Ramos (cell line): ENCODE data around the gene CYP21A2.

ENCODE experiments used
- in situ Hi-C: fragments of 300-500 bp; cut with MboI; formaldehyde crosslinking; loops from one replicate; pipeline ENCODE4 v1.14.3; 2022; ENCODE audit warnings: low sequenced_read_pairs; ENCODE audit not compliant: unreplicated experiment

CYP21A2 gene

DNA sequence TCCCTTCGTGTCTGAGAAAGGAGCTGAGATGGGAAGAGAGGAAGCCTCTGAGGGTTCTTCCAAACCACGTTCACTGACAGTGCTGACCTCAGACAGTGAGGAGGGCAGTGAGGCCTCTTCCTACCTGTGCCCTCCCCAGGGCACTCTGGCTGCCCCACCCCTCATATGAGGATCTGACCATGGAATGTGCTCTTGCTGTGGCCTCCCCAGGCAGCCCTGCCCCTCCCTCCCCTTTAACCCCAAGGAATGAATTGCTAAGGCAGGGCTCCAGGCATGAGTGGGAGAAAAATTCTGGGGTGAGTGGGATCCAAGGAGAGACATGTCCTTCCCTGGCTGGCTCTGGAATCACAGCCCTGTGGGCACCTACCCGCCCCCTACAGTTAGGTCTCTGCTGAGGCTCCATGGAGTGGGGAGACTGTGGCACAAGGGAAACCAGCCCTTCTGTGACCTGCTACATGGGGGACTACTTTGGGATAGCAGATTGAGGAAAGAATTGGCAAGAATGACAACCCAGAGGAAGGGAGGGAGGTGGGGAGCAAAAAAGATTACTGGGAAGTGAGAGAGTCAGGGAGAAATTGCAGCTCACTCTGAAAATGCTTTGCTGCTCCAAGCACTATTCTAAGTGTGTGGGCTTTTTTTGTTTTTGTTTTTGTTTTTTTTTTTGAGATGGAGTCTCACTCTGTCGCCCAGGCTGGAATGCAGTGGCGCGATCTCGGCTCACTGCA, 41.5 kb downstream of the CYP21A2 start:
- in situ Hi-C loops: no loop called here

DNA sequence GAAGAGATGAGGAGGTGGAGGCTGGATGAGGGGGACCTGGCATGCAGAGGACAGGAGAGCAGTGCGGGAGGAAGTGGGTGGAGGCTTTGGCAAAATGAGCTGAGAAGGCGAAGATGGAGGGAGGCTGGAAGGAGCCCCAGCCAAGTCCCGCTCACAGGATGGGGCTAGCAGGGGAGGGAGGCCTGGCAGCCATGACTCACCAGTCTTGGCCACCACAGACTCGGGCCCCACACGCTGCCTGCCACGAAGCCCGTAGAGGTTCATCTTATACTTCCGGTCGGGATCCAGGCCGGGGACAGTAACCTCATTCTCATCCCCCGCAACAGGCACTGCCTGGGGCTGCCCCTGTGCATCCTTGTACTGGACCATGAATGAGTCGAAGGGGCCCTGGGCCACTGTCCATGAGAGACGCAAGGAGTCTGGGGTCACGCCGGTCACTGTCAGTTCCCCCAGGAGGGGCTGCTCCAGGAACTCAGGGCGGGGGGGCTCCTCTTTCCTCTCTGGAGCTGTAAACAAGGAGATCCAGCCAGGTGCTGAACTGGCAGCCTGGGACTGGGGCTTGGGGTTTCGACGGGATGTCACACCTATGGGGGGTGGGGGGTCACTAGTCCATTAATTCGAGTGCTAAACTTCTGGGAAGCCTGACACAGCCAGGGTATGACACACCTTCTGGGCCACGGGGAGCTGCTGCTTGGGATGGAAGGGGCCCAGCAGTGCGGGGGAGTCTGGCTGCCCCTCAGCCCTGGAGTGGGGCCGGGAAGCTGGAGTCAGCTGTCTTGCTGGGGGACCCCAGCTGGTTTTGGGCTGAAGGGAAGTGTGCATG, 43.2 kb downstream of the CYP21A2 start:
- in situ Hi-C loops: no loop called here

DNA sequence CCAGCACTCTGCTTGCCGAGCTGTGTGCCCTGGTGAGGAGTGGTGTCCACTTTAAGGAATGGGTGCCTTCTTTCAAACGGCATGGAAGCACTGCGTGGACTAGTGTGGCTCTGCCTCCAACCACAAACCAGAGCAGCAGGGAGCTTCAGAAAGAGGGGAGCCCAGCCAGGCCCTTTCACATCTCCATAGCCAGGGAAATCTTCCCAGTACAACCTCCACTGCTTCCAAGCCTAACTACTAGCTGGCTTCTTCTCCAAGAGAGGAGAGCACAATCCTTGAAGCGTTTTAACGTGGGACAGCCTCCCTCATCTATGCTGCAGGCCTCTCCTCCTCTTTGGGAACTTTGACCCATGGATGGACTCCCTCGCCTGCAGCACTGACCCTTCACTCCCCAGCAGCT, 44.3 kb downstream of the CYP21A2 start:
- in situ Hi-C loops: no loop called here

DNA sequence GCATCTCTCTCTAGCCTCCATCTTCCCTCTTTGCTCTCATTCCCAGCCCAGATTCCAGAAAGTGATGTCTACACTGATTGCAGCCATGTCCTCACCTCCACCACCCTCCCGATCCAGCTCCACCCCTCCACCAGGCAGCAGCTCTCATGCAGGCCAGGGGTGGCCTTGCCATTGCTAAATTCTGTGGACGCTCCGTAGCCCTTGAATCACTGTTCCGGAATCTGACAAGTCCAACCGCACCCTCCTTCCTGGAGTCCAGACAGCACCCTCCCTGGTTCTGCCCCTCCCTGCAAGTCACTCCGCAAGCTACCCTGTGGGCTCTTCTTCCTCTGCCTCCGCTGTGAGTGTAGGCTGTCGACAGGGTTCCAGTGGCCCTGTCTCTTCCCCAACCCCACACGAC, 44.7 kb downstream of the CYP21A2 start:
- in situ Hi-C loops: no loop called here

DNA sequence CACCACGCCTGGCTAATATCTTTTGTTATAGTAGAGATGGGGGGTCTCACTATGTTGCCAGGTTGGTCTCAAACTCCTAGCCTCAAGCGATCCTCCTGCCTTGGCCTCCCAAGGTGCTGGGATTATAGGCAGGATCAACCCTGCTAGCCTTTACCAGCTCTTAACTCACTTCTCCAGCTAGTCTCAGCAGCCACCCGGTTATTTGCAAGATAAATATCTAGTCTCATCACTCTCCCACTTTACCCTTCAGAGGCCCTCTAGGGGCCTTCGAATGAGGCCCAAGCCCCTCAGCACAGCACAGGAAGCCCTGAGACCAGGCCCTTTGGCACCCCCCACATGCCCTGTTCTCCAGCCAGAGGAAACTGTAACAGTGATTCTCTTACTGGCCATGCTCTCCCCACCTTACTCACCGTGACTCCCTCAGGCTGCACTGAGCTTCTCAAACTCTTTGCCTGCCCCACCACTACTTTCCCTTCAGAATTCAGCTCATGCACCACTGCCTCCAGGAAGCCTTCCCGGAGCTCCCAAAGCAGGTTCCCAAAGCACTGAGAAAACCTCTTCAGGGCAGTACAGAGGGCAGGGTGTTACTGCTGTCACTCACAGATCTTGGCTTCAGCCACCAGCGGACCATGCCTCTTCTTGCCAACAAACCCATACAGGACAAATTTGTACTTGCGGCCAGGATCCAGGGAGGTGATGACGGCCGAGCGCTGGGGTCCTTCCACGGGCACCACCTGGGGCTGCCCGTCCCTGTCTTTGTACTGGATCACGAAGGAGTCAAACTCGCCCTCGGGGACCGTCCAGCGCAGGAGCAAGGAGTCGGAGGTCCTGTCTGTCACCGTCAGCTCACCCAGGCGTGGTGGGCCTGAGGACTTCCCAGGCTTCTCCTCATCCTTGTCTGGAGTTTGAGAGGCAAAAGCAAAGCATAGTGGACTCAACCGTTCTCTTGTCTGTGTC, 45.9 kb downstream of the CYP21A2 start:
- in situ Hi-C loops: no loop called here

DNA sequence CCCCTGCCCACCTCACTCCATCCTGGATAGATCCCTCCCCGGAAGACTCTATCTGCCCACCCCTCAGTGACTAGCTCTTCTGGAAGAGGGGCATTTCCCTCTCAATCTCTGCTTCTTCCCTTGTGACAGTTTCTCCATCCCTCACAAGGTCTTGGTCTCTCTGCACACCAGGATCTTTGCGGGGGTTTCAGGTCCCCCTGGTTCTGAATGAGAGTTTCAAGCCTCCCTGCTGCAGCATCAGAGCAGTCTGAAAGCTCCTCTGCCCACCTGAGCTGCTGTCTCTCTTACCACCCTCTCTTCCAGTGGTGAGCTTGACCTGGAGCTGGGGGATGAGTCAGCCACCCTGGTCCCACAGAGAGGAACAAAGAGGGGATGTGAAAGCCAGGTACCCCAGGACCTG, 46.6 kb downstream of the CYP21A2 start:
- in situ Hi-C loops: no loop called here

DNA sequence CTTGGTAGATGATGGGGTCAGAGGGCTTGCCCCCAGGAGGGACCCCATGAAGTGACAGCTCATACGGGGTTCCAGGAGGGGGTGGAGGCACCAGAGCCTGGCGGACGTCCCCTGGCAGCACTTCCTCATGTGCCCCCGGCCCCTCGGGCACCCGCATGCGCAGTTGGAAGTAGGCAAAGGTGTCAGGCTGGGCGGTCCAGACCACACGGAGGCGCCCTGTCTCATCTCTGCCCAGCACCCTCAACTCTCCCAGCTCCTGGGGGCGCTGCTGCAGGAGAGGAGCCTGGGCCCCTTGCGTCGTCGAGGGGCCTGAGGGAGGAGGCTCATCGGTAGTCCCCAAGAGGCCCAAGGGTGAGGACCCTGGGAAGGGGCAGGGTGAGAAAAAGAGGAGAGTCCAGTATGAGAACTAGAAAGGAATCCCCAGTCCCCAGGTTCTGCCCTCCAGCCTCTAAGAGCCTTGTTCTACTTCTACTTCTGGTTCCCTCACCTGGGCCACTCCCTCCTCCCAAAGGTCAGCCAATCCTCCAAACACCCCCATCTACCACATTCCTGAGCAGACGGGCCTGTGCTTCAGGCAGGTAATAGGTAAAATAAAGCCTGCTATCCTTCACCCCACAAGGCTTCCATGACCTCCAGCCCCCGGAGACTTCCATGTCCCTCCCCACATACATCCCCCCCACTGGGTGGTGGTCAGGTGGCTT, 47.7 kb downstream of the CYP21A2 start:
- in situ Hi-C loops: no loop called here

DNA sequence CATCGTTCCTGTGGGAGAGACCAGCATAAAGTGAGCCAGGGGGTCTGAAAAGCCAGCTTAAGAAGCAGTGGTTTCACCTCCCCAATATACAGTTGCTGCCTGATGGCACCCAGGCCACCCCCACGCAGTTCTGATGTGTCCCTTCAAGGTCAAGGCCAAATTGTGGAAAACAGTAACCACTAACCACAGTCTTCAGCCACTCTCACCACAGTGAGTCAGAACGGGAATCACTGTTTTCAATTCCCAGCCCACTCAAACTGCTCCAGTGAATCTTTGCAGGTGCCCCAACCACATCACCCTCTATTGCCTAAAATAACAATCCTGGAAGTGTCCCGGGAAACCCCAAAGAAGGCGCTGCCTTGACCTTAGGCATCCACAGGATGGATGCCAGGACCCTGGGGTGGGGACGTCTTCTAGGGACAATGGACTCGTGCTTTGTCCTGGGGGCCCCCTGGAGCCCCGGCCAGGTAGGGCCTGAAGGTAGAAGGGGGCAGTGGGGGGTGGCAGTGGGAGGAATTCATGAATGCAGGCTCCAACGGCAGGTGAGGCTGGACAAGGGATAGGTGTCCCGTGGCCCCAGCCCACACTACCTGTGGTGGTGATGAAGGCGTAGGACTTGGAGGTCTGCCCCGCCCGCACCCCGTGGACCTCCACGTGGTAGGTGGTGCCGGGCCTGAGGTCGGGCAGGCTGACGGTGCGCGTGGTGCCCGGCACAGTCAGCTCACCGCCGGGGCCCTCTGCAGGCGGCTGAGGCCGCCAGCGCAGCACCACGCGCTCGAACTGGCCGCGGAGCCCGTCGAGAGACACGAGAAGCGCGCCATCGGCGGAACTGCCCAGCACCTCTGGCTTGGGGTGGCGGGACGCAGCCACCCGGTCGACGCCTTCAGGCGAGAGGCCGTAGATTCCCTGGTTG, 48.7 kb downstream of the CYP21A2 start:
- in situ Hi-C loops: no loop called here

DNA sequence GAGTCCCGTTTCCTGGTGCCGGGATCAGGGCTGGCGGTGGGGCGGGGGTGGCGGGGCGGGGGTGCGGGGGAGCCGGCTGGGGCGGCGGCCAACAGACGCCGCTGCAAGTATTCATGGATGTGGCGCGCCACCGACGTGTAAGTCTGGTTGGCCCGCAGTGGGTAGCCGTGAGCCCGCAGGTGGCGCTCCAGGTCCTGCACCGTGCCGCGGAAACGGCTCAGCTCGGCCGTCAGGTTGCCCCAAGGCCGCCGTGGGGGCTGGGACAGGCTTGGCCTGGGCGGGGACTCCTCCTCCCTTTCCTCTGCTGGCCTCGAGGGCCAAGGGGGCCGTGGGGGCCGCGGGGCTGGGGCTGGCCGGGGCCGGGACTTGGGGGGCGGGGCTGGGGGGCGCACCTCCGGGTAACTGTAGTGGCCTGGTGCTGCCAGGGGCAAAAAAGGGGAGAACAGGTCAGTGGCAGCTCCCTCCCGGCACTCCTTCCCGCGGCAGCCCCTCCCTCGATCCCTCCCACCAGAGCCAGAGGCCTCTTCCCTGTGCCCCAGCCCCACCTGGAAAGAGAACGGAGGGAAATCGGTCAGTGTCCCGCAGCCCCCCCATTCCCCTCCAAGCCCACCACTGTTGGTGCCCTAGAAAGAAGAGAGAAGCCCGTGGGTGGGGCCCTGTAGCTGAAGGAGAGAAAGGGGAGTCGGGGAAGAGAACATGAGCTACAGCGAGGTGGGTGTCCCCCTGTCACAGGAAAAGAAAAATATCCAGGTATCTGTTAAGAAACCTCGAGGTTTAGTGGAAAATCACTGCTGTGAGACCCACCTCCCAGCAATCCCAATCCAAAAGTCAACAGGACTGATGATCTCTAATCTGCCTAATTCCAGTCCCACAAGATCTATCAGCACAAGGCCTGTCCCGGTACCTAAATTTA, 49.6 kb downstream of the CYP21A2 start:
- in situ Hi-C loops: no loop called here

DNA sequence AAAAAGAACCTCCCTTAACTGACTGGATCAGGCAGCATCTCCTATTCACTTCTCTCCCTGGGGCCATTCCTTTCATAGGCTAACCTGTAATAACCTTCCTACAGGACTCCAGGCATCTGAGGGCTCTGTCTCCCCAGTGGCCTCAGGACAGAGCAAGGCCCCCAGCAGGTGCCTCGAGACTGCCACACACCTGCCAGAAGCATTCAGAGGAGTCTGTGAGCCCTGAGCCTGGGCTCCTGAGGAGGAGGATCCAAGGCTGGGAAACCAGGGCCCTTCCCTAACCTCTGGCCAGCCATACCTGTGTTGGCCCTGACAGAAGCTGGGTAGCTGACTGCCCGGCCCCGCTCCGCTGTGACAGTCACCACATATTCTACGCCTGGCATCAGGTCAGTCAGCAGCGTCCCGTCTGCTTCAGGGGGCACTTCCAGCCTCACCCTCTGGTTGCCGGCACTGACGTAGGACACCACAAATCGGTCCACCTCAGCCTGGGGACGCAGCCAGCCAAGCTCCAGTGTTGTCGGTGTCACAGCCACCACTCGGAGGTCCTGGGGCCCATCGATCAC, 50.4 kb downstream of the CYP21A2 start:
- in situ Hi-C loops: no loop called here

DNA sequence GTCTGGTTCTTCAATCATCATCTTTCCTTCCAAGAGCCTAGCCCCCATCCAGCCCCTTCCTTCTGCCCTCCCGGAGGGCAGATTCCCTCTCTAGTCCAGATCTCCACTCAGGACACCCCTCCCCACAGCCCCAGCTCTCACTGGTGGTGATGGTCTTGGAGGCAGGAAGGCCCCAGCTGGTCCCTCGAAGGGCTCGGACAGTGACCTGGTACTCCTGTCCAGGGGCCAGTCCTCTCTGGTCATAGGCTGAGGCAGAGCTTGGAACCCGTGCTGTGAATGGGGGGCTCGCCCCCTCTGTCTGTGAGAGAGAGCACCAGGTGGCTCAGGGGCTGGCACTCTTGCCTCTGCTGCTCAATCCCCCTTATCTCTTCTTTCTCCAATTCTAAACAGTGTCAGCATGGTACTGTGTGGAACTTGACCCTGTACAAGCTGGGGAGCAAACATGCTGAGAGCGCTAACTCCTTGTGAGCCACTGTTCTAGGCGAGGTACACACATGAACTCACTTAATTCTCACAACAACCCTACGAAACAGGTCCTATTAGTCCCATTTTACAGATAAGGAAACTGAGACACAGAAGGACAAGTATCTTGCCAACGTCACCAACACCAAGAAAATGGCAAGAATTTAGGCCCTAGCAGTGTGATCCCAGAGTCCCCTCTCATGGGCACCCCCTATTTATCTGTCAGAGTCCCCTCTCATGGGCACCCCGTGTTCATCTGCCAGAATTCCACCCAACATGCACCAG, 51.0 kb downstream of the CYP21A2 start:
- in situ Hi-C loops: no loop called here
